Muscle of arm (tissue), 12 donors: ENCODE data around the gene RNASE8. TPM values are rescaled to one million over a fixed set of nuclear protein-coding genes. Genes with fewer than 3 reads are reported as not detected.

Experiments used
- DNase-seq: peaks from one replicate; pipeline ENCODE4 v3.0.0-alpha.2; 2013
- polyA plus RNA-seq, 12 donors: library from polyadenylated mRNA; unstranded; fragments of 120-200 nt; gene quantifications; one replicate each; pipeline ENCODE4 v1.2.1, GENCODE V29; 2013; ENCODE audit not compliant: insufficient read length in 12 of 12

The RNASE8 gene
- polyA plus RNA-seq, 12 donors = not detected

DNA sequence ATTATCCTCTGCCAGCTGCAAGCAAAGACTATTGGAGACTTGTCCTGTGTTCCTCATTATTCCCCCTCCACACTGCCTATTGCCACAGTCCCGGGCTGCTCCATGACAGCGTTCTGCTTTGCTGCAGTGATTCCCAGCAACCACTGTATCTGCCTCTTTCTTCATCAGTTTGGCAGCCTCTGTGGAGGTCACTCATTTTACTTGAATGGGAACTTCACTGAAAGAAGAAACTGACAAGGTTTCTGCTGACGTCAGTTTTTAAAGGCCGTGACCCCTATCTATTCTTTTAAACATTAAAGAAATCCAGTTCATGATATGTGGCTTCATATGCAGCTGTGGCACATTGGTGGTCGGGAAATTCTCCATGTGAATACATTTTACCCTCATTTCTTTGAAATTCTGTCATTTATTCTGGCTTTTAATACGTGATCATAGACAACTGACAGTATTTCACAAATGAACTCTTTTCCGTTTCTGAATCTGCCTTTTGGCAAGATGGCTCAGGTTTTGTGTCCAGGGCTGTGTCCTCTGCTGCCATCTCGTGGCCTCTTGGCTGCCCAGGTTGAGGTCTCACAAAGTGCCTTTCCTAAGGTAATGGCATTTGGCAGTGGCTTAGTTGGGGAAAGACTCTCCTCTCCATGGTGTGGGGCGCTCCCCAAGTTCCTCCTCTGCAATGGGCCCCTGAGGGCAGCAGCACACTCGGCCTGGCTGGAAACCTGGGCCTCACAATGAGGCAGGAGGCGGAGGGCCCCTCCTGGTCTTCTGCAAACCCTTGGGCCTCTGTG is 49.1 kb downstream of the RNASE8 start:
- peak; percentile 86 for DNase-seq

DNA sequence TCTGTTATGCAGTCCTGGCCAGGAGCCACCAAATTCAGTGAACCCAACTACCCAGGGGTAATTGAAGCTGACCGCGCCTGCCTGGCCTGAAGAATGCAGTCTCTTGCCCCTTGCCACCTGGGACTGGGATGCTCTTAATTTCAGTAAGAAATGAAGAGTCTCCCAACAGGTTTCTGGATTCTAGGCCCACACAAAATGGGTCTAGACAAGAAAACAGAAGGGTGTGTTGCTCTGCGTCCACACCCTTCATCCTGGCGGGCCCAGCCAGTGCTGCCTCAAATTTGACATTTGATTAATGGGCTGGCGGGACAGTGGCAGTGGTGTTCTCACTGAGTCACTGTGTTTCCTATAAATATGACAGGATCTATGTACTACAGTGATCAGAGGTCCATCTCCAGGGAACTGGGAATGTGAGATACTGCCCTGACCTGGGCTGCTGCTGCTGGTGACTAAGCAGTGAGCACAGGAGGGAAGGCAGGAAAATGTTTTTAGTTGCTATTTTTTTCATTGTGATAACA is 49.7 kb downstream of the RNASE8 start:
- no peak for DNase-seq

Other genes starting within 250 kb of the RNASE8 start
- 1 to 10 TPM in 1 of 12 donors, under 1 TPM in 2, not detected in 9; 0.30 to 6.1 (median 0.63) TPM for gene RNASE3, start 166.4 kb upstream of the RNASE8 start, polyA plus RNA-seq
- gene RNASE2, start 102.3 kb upstream of the RNASE8 start, polyA plus RNA-seq = 10 to 100 TPM in 1 of 12 donors, 1 to 10 TPM in 1, under 1 TPM in 7, not detected in 3; 0.40 to 13.3 (median 0.72) TPM
- gene METTL17, start 67.8 kb upstream of the RNASE8 start, polyA plus RNA-seq = 10 to 100 TPM in 11 of 12 donors, not detected in 1; 41.2 to 84.2 (median 63.5) TPM
- 1 to 10 TPM in 2 of 12 donors, under 1 TPM in 2, not detected in 8; 0.15 to 1.6 (median 0.81) TPM for gene SLC39A2, start 58.5 kb upstream of the RNASE8 start, polyA plus RNA-seq
- gene NDRG2, start 32.8 kb upstream of the RNASE8 start, polyA plus RNA-seq = 100 to 1,000 TPM in 11 of 12 donors, not detected in 1; 110 to 226 (median 185) TPM
- gene TPPP2, start 27.6 kb upstream of the RNASE8 start, polyA plus RNA-seq = under 1 TPM in 10 of 12 donors, not detected in 2; 0.34 to 0.78 (median 0.59) TPM
- gene RNASE13, start 23.0 kb upstream of the RNASE8 start, polyA plus RNA-seq = under 1 TPM in 6 of 12 donors, not detected in 6; 0.14 to 0.31 (median 0.24) TPM
- under 1 TPM in 5 of 12 donors, not detected in 7; 0.11 to 0.40 (median 0.16) TPM for gene RNASE7, start 15.5 kb upstream of the RNASE8 start, polyA plus RNA-seq
- gene ARHGEF40, start 12.5 kb downstream of the RNASE8 start, polyA plus RNA-seq = 100 to 1,000 TPM in 1 of 12 donors, 10 to 100 TPM in 11; 52.3 to 196 (median 66.0) TPM
- 10 to 100 TPM in 11 of 12 donors, not detected in 1; 11.1 to 32.5 (median 14.7) TPM for gene ZNF219, start 40.8 kb downstream of the RNASE8 start, polyA plus RNA-seq
- under 1 TPM in 10 of 12 donors, not detected in 2; 0.27 to 0.82 (median 0.52) TPM for gene TMEM253, start 43.2 kb downstream of the RNASE8 start, polyA plus RNA-seq
- gene OR5AU1, start 98.2 kb downstream of the RNASE8 start, polyA plus RNA-seq = under 1 TPM in 2 of 12 donors, not detected in 10; 0.03 to 0.05 TPM
- 100 to 1,000 TPM in 11 of 12 donors, not detected in 1; 385 to 728 (median 453) TPM for gene HNRNPC, start 211.6 kb downstream of the RNASE8 start, polyA plus RNA-seq
- under 1 TPM in 10 of 12 donors, not detected in 2; 0.26 to 0.86 (median 0.50) TPM for gene RPGRIP1, start 222.3 kb downstream of the RNASE8 start, polyA plus RNA-seq